ENCODE measurements around the gene ERC2.

ERC2 gene

GRCh38 chr3:55661571-55661970, 806.7 kb downstream of the ERC2 start:
- Histone ChIP-seq H3K4me3 (ENCODE audit: low read length) (no peak overlapping the region), H3K27me3 (ENCODE audit: control insufficient read depth, insufficient read depth, low read length) (no peaks in the 10 kb centered on the region), H3K9ac (ENCODE audit: low read length) (no peak overlapping the region), H3K4me1 (ENCODE audit: control insufficient read depth, insufficient read depth, low read length) (no peaks in the 10 kb centered on the region), H3K36me3 (ENCODE audit: control insufficient read depth, insufficient read depth, low read length) (no peaks in the 10 kb centered on the region), H3K27ac (ENCODE audit: low read depth, low read length) (no peak overlapping the region)

- no peak overlapping the region for H3K4me3 ChIP-seq (ENCODE audit: low read length)
Observed at GRCh38 chr3:55661141-55661540, 807.1 kb downstream of the ERC2 start.

GRCh38 chr3:55660642-55661041, 807.6 kb downstream of the ERC2 start:
- Histone ChIP-seq H3K36me3 (ENCODE audit: control insufficient read depth, insufficient read depth, low read length) (no peaks in the 10 kb centered on the region), H3K27me3 (ENCODE audit: control insufficient read depth, insufficient read depth, low read length) (no peaks in the 10 kb centered on the region), H3K9ac (ENCODE audit: low read length) (no peak overlapping the region), H3K27ac (ENCODE audit: low read depth, low read length) (no peak overlapping the region), H3K4me1 (ENCODE audit: control insufficient read depth, insufficient read depth, low read length) (no peaks in the 10 kb centered on the region), H3K4me3 (ENCODE audit: low read length) (no peak overlapping the region)

More at GRCh38 chr3:55661141-55661540, 807.1 kb downstream of the ERC2 start:
- Histone ChIP-seq H3K9ac (ENCODE audit: low read length) (no peak overlapping the region), H3K27me3 (ENCODE audit: control insufficient read depth, insufficient read depth, low read length) (no peaks in the 10 kb centered on the region), H3K4me1 (ENCODE audit: control insufficient read depth, insufficient read depth, low read length) (no peaks in the 10 kb centered on the region), H3K36me3 (ENCODE audit: control insufficient read depth, insufficient read depth, low read length) (no peaks in the 10 kb centered on the region), H3K27ac (ENCODE audit: low read depth, low read length) (no peak overlapping the region)

- H3K27me3 ChIP-seq (ENCODE audit: control insufficient read depth, insufficient read depth, low read length) = no peaks in the 10 kb centered on the region
- H3K9ac ChIP-seq (ENCODE audit: low read length) = no peak overlapping the region
- H3K36me3 ChIP-seq (ENCODE audit: control insufficient read depth, insufficient read depth, low read length) = no peaks in the 10 kb centered on the region
- H3K4me3 ChIP-seq (ENCODE audit: low read length) = no peak overlapping the region
- no peak overlapping the region for H3K27ac ChIP-seq (ENCODE audit: low read depth, low read length)
- no peaks in the 10 kb centered on the region for H3K4me1 ChIP-seq (ENCODE audit: control insufficient read depth, insufficient read depth, low read length)
Observed at GRCh38 chr3:55659701-55660100, 808.6 kb downstream of the ERC2 start.

GRCh38 chr3:55658690-55659562, 809.3 kb downstream of the ERC2 start:
- no peak overlapping the region for H3K27ac ChIP-seq (ENCODE audit: low read depth, low read length)

GRCh38 chr3:55658270-55658669, 810.0 kb downstream of the ERC2 start:
- no peaks in the 10 kb centered on the region for H3K27me3 ChIP-seq (ENCODE audit: control insufficient read depth, insufficient read depth, low read length)
- H3K4me3 ChIP-seq (ENCODE audit: low read length) = no peak overlapping the region
- H3K27ac ChIP-seq (ENCODE audit: low read depth, low read length) = no peak overlapping the region
- no peaks in the 10 kb centered on the region for H3K36me3 ChIP-seq (ENCODE audit: control insufficient read depth, insufficient read depth, low read length)
- no peak overlapping the region for H3K9ac ChIP-seq (ENCODE audit: low read length)
- no peaks in the 10 kb centered on the region for H3K4me1 ChIP-seq (ENCODE audit: control insufficient read depth, insufficient read depth, low read length)

More at GRCh38 chr3:55658690-55659562, 809.3 kb downstream of the ERC2 start:
- Histone ChIP-seq H3K27me3 (ENCODE audit: control insufficient read depth, insufficient read depth, low read length) (no peaks in the 10 kb centered on the region), H3K4me1 (ENCODE audit: control insufficient read depth, insufficient read depth, low read length) (no peaks in the 10 kb centered on the region), H3K4me3 (ENCODE audit: low read length) (no peak overlapping the region), H3K36me3 (ENCODE audit: control insufficient read depth, insufficient read depth, low read length) (no peaks in the 10 kb centered on the region), H3K9ac (ENCODE audit: low read length) (no peak overlapping the region)

- H3K4me1 ChIP-seq (ENCODE audit: control insufficient read depth, insufficient read depth, low read length) = no peaks in the 10 kb centered on the region
- H3K4me3 ChIP-seq (ENCODE audit: low read length) = no peak overlapping the region
- H3K9ac ChIP-seq (ENCODE audit: low read length) = no peak overlapping the region
- H3K27ac ChIP-seq (ENCODE audit: low read depth, low read length) = no peak overlapping the region
- no peaks in the 10 kb centered on the region for H3K27me3 ChIP-seq (ENCODE audit: control insufficient read depth, insufficient read depth, low read length)
- H3K36me3 ChIP-seq (ENCODE audit: control insufficient read depth, insufficient read depth, low read length) = no peaks in the 10 kb centered on the region
Observed at GRCh38 chr3:55655544-55655943, 812.7 kb downstream of the ERC2 start.

- H3K27me3 ChIP-seq (ENCODE audit: control insufficient read depth, insufficient read depth, low read length) = no peaks in the 10 kb centered on the region
Observed at GRCh38 chr3:55654123-55654760, 814.0 kb downstream of the ERC2 start.

GRCh38 chr3:55651011-55651410, 817.3 kb downstream of the ERC2 start:
- Histone ChIP-seq H3K36me3 (ENCODE audit: control insufficient read depth, insufficient read depth, low read length) (no peaks in the 10 kb centered on the region), H3K4me1 (ENCODE audit: control insufficient read depth, insufficient read depth, low read length) (no peaks in the 10 kb centered on the region), H3K27ac (ENCODE audit: low read depth, low read length) (no peak overlapping the region), H3K4me3 (ENCODE audit: low read length) (no peak overlapping the region), H3K9ac (ENCODE audit: low read length) (no peak overlapping the region), H3K27me3 (ENCODE audit: control insufficient read depth, insufficient read depth, low read length) (no peaks in the 10 kb centered on the region)

More at GRCh38 chr3:55654123-55654760, 814.0 kb downstream of the ERC2 start:
- H3K9ac ChIP-seq (ENCODE audit: low read length) = no peak overlapping the region
- H3K4me3 ChIP-seq (ENCODE audit: low read length) = no peak overlapping the region
- no peak overlapping the region for H3K27ac ChIP-seq (ENCODE audit: low read depth, low read length)
- no peaks in the 10 kb centered on the region for H3K4me1 ChIP-seq (ENCODE audit: control insufficient read depth, insufficient read depth, low read length)
- H3K36me3 ChIP-seq (ENCODE audit: control insufficient read depth, insufficient read depth, low read length) = no peaks in the 10 kb centered on the region

- no peak overlapping the region for H3K9ac ChIP-seq (ENCODE audit: low read length)
- H3K27ac ChIP-seq (ENCODE audit: low read depth, low read length) = no peak overlapping the region
- H3K36me3 ChIP-seq (ENCODE audit: control insufficient read depth, insufficient read depth, low read length) = no peaks in the 10 kb centered on the region
- no peaks in the 10 kb centered on the region for H3K27me3 ChIP-seq (ENCODE audit: control insufficient read depth, insufficient read depth, low read length)
- no peak overlapping the region for H3K4me3 ChIP-seq (ENCODE audit: low read length)
- no peaks in the 10 kb centered on the region for H3K4me1 ChIP-seq (ENCODE audit: control insufficient read depth, insufficient read depth, low read length)
Observed at GRCh38 chr3:55650011-55650410, 818.3 kb downstream of the ERC2 start.

- Histone ChIP-seq H3K9ac (ENCODE audit: low read length) (no peak overlapping the region), H3K27ac (ENCODE audit: low read depth, low read length) (no peak overlapping the region), H3K4me1 (ENCODE audit: control insufficient read depth, insufficient read depth, low read length) (no peaks in the 10 kb centered on the region), H3K4me3 (ENCODE audit: low read length) (no peak overlapping the region), H3K27me3 (ENCODE audit: control insufficient read depth, insufficient read depth, low read length) (no peaks in the 10 kb centered on the region), H3K36me3 (ENCODE audit: control insufficient read depth, insufficient read depth, low read length) (no peaks in the 10 kb centered on the region)
Observed at GRCh38 chr3:55649554-55649953, 818.7 kb downstream of the ERC2 start.

- Histone ChIP-seq H3K4me1 (ENCODE audit: control insufficient read depth, insufficient read depth, low read length) (no peaks in the 10 kb centered on the region), H3K27me3 (ENCODE audit: control insufficient read depth, insufficient read depth, low read length) (no peaks in the 10 kb centered on the region), H3K27ac (ENCODE audit: low read depth, low read length) (no peak overlapping the region), H3K36me3 (ENCODE audit: control insufficient read depth, insufficient read depth, low read length) (no peaks in the 10 kb centered on the region), H3K9ac (ENCODE audit: low read length) (no peak overlapping the region), H3K4me3 (ENCODE audit: low read length) (no peak overlapping the region)
Observed at GRCh38 chr3:55648591-55649318, 819.5 kb downstream of the ERC2 start.
